LNCAP (cell line): ENCODE results near the gene ADCY3.

Experiments used
- CTCF ChIP-seq: fragments of 450-650 bp; IDR thresholded peaks from 2 replicates; pipeline ENCODE4 v1.5.1; 2017; ENCODE audit warnings: mild to moderate bottlenecking

Gene ADCY3

DNA sequence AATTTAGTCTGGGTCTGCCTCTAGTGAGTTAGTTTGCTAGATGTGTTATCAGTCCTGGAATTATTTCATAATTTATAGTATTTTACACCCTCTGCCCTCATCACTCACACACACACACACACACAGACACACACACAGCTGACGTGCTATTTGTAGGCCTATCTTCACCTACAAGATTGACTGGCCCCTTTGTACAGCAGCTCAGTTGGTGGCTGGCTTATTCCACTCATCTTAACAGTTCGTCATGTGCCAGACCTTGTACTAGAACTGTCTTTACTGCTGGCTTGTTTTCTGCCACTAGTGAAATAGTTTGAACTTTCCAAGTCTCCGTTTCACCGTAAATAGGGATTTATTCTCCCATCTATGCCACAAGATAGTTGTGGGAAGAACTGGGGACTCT is 105.5 kb downstream of the ADCY3 start:
- no peak for TF ChIP-seq CTCF

DNA sequence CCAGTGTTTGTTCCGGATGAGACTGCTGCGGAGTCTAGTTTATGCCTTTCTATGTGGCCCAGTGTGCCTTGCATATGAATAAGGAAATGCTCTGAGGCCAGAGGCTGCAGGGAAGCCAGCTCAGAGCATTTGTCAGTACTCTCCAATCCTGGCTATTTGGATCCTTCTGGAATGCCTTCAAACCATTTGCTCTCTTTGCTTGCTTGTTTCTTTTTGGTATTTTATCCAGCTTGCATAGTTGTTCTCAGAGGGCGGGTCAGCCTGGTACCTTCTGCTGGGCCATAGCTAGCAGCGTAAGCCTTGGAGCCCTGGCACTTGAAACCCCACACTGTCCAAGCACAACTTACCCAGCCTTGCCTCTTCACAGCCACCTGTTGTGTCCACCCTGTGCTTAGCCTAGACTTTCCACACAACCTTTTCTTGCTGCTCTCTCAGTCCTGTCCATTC is 106.3 kb downstream of the ADCY3 start:
- TF ChIP-seq CTCF: no peak

DNA sequence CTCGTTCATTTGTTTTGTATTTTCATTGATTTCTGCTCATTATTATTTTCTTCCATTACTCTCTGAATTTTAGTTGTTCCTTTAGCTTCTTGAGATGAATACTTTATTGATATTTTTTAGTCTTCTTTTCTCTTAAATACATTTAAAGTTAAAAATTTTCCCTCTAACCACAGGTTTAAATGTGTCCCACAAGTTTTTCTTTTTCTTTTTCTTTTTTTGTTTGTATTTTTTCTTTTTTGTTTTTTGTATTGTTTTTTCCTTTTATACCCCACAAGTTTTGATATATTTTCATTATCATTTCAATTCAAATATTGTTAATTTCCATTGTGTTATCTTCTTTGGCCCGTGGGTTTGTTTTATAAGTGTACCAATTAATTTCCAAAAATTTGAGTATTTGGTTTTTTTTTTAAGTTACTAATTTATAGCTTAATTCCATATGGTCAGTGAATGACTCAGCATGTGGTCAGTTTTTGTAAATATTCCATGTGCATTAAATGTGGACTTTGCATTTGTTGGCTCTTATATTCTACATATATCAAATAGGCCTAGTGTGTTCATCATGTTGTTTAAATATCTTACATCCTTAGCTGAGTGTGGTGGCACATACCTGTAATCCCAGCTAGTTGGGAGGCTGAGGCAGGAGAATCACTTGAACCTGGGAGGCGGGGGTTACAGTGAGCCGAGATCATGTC is 110.6 kb downstream of the ADCY3 start:
- no peak for TF ChIP-seq CTCF

DNA sequence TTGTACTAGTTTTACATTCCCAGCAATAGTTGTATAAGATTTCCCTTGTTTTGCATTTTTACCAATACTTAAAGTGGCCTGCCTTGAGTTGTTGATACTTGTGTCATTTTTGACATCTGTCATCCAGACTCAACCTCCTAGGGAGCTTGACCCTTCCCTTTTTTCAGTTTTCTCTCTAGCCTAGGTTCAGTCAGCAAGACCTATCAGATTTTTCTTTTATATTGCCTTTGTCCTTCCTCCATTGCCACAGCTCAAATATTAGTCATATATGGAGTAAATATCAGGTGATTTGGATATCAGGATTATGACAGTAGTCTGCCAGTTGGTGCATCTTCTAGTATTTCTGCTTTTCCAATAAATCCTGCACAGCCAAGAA is 113.4 kb downstream of the ADCY3 start:
- TF ChIP-seq CTCF: no peak

DNA sequence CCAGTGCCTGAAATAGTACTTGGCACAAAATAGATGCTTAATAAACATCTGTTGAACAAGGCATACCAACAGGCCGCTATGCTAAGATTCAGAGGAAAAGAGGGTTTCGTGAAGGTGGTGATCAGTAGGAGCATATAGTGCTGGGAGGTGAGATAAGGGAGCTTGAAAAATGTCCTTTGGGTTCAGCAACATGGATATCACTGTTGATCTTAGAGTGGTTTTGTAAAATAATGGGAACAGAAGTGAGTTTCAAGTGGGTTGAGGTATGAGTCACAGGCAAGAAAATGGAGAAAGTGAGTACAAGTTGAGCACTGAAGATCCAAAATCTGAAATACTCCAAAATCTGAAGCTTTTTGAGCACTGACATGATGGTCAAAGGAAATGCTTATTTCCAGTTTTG is 122.4 kb downstream of the ADCY3 start:
- no peak for TF ChIP-seq CTCF

DNA sequence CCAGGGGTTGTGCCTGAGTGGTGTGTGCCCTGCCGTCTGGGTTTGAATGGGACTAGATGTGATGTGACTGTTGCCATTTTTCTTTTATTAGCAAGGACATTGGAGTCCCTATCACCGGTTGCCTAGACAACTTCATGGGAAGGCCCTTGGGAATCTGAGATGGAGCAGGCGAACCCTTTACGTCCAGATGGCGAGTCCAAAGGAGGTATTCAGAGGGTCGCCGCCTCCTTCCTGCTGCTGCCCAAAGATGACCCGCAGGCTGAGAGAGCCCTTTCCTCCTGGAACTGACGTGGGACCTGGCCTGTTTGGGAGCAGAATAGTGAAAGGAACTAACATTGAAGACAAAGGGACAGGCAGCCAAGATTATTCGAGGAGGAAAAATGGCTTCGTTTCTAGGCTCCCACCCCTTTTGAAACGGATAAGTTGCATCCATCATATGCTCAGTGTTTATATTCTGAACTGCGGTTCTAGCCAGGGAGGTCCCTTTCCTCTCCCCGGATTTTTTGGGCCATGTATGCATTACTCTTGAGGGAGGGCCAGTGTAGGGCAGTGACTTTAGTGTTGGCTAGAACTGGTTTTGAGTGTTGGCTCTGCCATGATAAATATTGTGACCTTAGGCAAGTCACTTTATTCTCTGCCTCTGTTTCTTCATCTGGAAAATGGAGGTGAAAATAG is 126.1 kb downstream of the ADCY3 start:
- no peak for TF ChIP-seq CTCF

GRCh38 chr2:24792874-24793760 is 126.9 kb downstream of the ADCY3 start, which contains the start of the genes CENPO and PTRHD1:
TSS of gene CENPO (plus strand) at chr2:24793425. CDS start at chr2:24793920, 495 bp downstream.
TSS of gene PTRHD1 (minus strand) at chr2:24793391. CDS start at chr2:24793377, 14 bp downstream.
- peak; percentile 47 for TF ChIP-seq CTCF
